ENCODE results near the gene CC2D1A.

DNA sequence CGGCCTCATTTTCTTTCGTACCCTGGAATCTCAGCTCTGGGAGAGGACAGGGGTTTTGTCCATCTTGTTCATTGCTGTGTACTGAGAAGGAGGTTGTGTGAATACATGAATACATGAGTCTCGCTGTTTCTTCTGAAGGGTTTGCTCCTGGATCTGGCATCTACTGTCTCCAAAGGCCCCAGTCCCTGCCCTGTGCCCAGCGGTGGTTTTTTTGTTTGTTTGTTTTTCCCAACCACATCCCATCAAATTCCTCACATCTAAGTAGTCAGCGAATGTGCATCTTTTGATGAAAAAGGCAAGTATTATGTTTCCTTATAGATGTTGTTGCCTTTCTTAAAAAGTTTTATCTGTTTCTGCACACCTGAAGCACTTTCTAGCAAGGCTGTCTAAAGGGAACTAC, 58.8 kb downstream of the CC2D1A start:
- TF ChIP-seq EZH2phosphoT487 (IDR thresholded peaks at IDR 0.05; ENCODE audit: borderline replicate concordance, low read depth) (no peak), RFX5 (IDR thresholded peaks at IDR 0.05; ENCODE audit: low read length) (no peak)
- TF ChIP-seq, protein P1, sequence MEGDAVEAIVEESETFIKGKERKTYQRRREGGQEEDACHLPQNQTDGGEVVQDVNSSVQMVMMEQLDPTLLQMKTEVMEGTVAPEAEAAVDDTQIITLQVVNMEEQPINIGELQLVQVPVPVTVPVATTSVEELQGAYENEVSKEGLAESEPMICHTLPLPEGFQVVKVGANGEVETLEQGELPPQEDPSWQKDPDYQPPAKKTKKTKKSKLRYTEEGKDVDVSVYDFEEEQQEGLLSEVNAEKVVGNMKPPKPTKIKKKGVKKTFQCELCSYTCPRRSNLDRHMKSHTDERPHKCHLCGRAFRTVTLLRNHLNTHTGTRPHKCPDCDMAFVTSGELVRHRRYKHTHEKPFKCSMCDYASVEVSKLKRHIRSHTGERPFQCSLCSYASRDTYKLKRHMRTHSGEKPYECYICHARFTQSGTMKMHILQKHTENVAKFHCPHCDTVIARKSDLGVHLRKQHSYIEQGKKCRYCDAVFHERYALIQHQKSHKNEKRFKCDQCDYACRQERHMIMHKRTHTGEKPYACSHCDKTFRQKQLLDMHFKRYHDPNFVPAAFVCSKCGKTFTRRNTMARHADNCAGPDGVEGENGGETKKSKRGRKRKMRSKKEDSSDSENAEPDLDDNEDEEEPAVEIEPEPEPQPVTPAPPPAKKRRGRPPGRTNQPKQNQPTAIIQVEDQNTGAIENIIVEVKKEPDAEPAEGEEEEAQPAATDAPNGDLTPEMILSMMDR (IDR thresholded peaks at IDR 0.05), result no peak
